Measurements from ENCODE around the gene COX7A1.
"Not testable (repeated sequence)": the region's sequence is repeated elsewhere in the genome, so short reads cannot be mapped to it uniquely, and the experiment has no call there.

Gene COX7A1

GRCh38 chr19:36141039-36141927 is 11.0 kb downstream of the COX7A1 start:
- peak; percentile 94 for DNase-seq (ENCODE audit: low spot score)

- DNase-seq (ENCODE audit: low spot score): peak; percentile 46
Observed at GRCh38 chr19:36140304-36141038, 11.8 kb downstream of the COX7A1 start.

- peak; percentile 98 for DNase-seq (ENCODE audit: low spot score)
Observed at GRCh38 chr19:36139473-36140303, 12.6 kb downstream of the COX7A1 start, which contains the start of gene CAPNS1. TSS of gene CAPNS1 (plus strand) at chr19:36140066. CDS start at chr19:36141012, 946 bp downstream.

- DNase-seq (ENCODE audit: low spot score): no peak
Observed at GRCh38 chr19:36139120-36139472, 13.2 kb downstream of the COX7A1 start.

GRCh38 chr19:36136964-36137686 is 15.1 kb downstream of the COX7A1 start:
- peak; percentile 80 for DNase-seq (ENCODE audit: low spot score)

DNA sequence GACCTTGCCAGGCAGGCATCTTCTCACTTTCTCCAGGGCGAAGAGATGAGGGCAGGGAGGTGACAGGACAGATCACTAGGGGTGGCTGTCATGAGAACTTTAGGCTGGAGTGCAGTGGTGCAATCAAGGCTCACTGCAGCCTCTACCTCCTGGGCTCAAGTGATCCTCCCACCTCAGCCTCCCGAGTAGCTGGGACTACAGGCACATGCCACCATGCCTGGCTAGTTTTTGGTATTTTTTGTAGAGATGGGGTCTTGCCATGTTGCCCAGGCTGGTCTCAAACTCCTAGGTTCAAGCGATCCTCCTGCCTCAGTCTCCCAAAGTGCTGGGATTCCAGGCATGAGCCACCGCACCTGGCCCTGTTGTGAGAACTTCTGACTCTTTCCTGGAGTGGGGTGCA is 17.4 kb downstream of the COX7A1 start:
- not testable (repeated sequence) for DNase-seq (ENCODE audit: low spot score)

DNA sequence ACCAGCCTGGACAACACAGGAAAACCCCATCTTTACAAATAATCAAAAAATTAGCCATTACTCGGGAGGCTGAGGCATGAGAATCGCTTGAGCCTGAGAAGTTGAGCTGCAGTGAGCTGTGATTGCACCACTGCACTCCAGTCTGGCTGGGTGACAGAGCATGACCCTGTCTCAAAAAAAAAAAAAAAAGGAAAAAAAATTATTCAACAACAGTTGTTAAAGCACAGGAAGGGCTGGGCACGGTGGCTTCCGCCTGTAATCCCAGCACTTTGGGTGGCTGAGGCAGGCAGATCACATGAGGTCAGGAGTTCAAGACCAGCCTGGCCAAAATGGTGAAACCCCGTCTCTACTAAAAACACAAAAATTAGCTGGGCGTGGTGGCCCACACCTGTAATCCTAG is 21.0 kb downstream of the COX7A1 start:
- DNase-seq (ENCODE audit: low spot score): not testable (repeated sequence)

GRCh38 chr19:36128392-36128736 is 23.9 kb downstream of the COX7A1 start:
- no peak for DNase-seq (ENCODE audit: low spot score)

DNA sequence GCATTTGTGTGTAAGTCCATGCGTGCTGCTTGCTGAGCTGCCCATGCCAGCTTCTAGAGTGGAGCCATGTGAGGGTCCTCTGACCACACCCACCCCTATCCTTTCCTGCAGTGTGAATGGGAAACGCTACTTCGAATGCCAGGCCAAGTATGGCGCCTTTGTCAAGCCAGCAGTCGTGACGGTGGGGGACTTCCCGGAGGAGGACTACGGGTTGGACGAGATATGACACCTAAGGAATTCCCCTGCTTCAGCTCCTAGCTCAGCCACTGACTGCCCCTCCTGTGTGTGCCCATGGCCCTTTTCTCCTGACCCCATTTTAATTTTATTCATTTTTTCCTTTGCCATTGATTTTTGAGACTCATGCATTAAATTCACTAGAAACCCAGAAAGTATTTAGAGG is 26.7 kb downstream of the COX7A1 start:
- DNase-seq (ENCODE audit: low spot score): no peak

- DNase-seq (ENCODE audit: low spot score): no peak
Observed at GRCh38 chr19:36121486-36122124, 30.6 kb downstream of the COX7A1 start.

GRCh38 chr19:36120984-36121358 is 31.3 kb downstream of the COX7A1 start:
- no peak for DNase-seq (ENCODE audit: low spot score)

- no peak for DNase-seq (ENCODE audit: low spot score)
Observed at GRCh38 chr19:36120092-36120983, 31.9 kb downstream of the COX7A1 start.

- no peak for DNase-seq (ENCODE audit: low spot score)
Observed at GRCh38 chr19:36116344-36116637, 36.0 kb downstream of the COX7A1 start.

GRCh38 chr19:36115453-36116343 is 36.5 kb downstream of the COX7A1 start, which contains the start of gene TBCB:
TSS of gene TBCB (plus strand) at chr19:36115468. CDS start at chr19:36115561, 93 bp downstream.
- DNase-seq (ENCODE audit: low spot score): peak; percentile 80

- peak; percentile 97 for DNase-seq (ENCODE audit: low spot score)
Observed at GRCh38 chr19:36114721-36115452, 37.4 kb downstream of the COX7A1 start, which contains the start of gene POLR2I. TSS of gene POLR2I (minus strand) at chr19:36114875. CDS start at chr19:36114856, 19 bp downstream.

GRCh38 chr19:36113894-36114720 is 38.1 kb downstream of the COX7A1 start:
- peak; percentile 55 for DNase-seq (ENCODE audit: low spot score)

- no peak for DNase-seq (ENCODE audit: low spot score)
Observed at GRCh38 chr19:36113425-36113824, 38.8 kb downstream of the COX7A1 start.
